Measurements from ENCODE around the gene AKR1C2. TPM values are rescaled to one million over a fixed set of nuclear protein-coding genes. Genes with fewer than 3 reads are reported as not detected.

AKR1C2 gene
- total RNA-seq, 1 experiment from 2014 or later = 1,997 TPM

DNA sequence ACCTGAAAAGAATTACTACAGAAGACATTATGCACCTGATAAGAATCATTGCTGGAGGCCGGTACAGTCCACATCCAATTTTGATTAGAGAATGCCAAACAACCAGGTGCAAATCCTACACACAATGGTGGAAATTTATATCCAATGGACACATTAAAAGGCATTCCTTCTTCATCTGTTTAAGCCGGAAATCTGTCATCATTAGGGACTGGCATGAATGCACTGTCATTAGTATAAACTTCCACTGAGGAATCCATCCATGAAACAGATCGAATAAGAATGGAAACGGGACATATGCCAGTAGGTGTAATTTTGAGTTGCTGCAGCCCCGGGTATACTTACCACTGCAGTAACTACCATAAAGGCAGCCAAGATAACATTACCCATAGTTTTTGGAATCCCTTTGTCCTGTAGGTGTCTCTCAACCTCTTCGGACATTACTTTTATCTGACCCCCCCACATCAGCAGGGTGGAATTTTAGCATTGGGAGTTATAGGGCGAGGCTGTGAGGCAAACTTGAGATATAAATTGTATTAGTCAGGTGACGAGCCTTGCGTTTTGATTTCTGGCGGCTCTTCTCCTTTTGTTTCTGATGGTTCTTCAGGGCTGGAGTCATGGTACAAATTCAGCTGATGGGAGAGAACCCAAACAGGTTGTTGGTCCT is 36.5 kb upstream of the AKR1C2 start:
- no peaks in the 10 kb centered on the region for H4K20me1 ChIP-seq (ENCODE audit: insufficient read depth)
- H3K27ac ChIP-seq = no peak overlapping the region
- no peak overlapping the region for H2AFZ ChIP-seq
- H3K36me3 ChIP-seq (ENCODE audit: low read depth) = 0 out of 2 replicates have a peak, but pooled peaks cover 5% of the 10 kb centered on the region
- H3F3A ChIP-seq (ENCODE audit: insufficient read depth, low read depth) = no peaks in the 10 kb centered on the region
- H3K4me3 ChIP-seq = no peak overlapping the region
- CTCF ChIA-PET = no interaction called here
- H3K27me3 ChIP-seq (ENCODE audit: insufficient read depth, low read depth) = no peaks in the 10 kb centered on the region
- no peak for DNase-seq
- H3K4me1 ChIP-seq (replicated peaks; ENCODE audit: insufficient read depth) = 0 out of 2 replicates have a peak, but pooled peaks cover 4% of the 10 kb centered on the region
- no peaks in the 10 kb centered on the region for H3K79me2 ChIP-seq (ENCODE audit: low read depth)
- H3K9me3 ChIP-seq (ENCODE audit: insufficient read depth, low read depth) = no peaks in the 10 kb centered on the region
- H3K4me2 ChIP-seq = no peak overlapping the region
- intact Hi-C loops (cut with micrococcal nuclease; ENCODE audit: unreplicated experiment) = no loop called here
- POLR2A ChIA-PET (ENCODE audit: unreplicated experiment) = interaction anchor here (0.6 kb wide), 1 partner anchor 243 kb away, joined by 4 read pairs; no protein-coding TSS in a partner anchor
- no peaks in the 10 kb centered on the region for H3K9me2 ChIP-seq (ENCODE audit: insufficient read depth)
- TF ChIP-seq EZH2 (IDR thresholded peaks at IDR 0.05; ENCODE audit: low read depth) = no peak
- TF ChIP-seq, protein P1, sequence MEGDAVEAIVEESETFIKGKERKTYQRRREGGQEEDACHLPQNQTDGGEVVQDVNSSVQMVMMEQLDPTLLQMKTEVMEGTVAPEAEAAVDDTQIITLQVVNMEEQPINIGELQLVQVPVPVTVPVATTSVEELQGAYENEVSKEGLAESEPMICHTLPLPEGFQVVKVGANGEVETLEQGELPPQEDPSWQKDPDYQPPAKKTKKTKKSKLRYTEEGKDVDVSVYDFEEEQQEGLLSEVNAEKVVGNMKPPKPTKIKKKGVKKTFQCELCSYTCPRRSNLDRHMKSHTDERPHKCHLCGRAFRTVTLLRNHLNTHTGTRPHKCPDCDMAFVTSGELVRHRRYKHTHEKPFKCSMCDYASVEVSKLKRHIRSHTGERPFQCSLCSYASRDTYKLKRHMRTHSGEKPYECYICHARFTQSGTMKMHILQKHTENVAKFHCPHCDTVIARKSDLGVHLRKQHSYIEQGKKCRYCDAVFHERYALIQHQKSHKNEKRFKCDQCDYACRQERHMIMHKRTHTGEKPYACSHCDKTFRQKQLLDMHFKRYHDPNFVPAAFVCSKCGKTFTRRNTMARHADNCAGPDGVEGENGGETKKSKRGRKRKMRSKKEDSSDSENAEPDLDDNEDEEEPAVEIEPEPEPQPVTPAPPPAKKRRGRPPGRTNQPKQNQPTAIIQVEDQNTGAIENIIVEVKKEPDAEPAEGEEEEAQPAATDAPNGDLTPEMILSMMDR (conservative IDR thresholded peaks at IDR 0.05) = no peak
- no TSS peak for BruUV-seq (replicated peaks)

DNA sequence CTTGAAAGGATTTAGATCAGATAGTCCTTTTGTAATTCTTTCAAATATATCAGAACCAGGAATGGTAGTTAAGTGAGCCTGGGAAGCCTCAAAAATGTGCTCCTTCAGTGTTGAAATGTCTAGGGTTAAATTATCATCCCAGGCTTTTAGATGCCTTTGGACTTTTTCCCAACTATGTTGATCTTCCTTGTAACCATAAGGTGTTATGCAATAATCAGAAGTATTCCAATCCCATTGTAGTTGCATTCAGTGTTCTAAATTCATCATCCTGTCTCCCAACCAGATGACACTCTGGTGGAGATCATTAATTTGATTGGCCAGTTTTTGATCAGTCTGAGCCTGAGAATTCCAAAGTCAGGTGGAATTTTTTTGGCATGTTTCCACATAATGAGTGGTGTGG is 35.1 kb upstream of the AKR1C2 start:
- POLR2A ChIA-PET (ENCODE audit: unreplicated experiment) = no interaction called here
- Histone ChIP-seq H3K4me1 (replicated peaks; ENCODE audit: insufficient read depth) (0 out of 2 replicates have a peak, but pooled peaks cover 9% of the 10 kb centered on the region), H3K79me2 (ENCODE audit: low read depth) (no peaks in the 10 kb centered on the region), H3K9me3 (ENCODE audit: insufficient read depth, low read depth) (no peaks in the 10 kb centered on the region; the same call in 1 of the 2 replicates), H3K4me2 (no peak overlapping the region), H3F3A (ENCODE audit: insufficient read depth, low read depth) (no peaks in the 10 kb centered on the region), H3K9me2 (ENCODE audit: insufficient read depth) (no peaks in the 10 kb centered on the region), H3K27me3 (ENCODE audit: insufficient read depth, low read depth) (no peaks in the 10 kb centered on the region), H4K20me1 (ENCODE audit: insufficient read depth) (no peaks in the 10 kb centered on the region), H3K4me3 (no peak overlapping the region), H3K27ac (no peak overlapping the region), H2AFZ (no peak overlapping the region), H3K36me3 (ENCODE audit: low read depth) (0 out of 2 replicates have a peak, but pooled peaks cover 5% of the 10 kb centered on the region)
- intact Hi-C loops (cut with micrococcal nuclease; ENCODE audit: unreplicated experiment) = no loop called here
- CTCF ChIA-PET = no interaction called here
- TF ChIP-seq, protein P1 (conservative IDR thresholded peaks at IDR 0.05) = no peak
- no peak for TF ChIP-seq EZH2 (IDR thresholded peaks at IDR 0.05; ENCODE audit: low read depth)
- DNase-seq = no peak
- BruUV-seq (replicated peaks) = no TSS peak

DNA sequence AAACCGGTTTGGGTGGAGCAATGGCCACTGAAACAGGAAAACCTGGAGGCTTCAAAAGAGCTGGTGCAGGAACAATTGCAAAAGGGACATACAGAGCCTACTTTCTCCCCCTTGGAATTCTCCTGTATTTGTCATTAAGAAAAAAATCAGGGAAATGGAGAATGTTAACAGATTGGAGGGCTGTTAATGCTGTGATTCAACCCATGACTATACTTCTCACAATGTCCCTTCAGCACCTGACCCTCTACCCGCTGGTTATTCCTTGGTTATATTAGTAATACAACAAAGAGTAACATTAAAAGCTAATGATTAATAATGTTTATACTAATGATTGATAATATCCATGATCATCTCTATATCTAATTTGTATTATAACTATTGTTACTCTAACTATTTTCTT is 34.4 kb upstream of the AKR1C2 start:
- H3K9me3 ChIP-seq (ENCODE audit: insufficient read depth, low read depth) = no peaks in the 10 kb centered on the region; the same call in 1 of the 2 replicates
- H3F3A ChIP-seq (ENCODE audit: insufficient read depth, low read depth) = no peaks in the 10 kb centered on the region
- H3K4me3 ChIP-seq = no peak overlapping the region
- BruUV-seq (replicated peaks) = no TSS peak
- H3K9me2 ChIP-seq (ENCODE audit: insufficient read depth) = no peaks in the 10 kb centered on the region
- intact Hi-C loops (cut with micrococcal nuclease; ENCODE audit: unreplicated experiment) = no loop called here
- DNase-seq = no peak
- no peaks in the 10 kb centered on the region for H3K79me2 ChIP-seq (ENCODE audit: low read depth)
- 0 out of 2 replicates have a peak, but pooled peaks cover 5% of the 10 kb centered on the region for H3K36me3 ChIP-seq (ENCODE audit: low read depth)
- no peak overlapping the region for H3K27ac ChIP-seq
- H4K20me1 ChIP-seq (ENCODE audit: insufficient read depth) = no peaks in the 10 kb centered on the region
- TF ChIP-seq, protein P1 (conservative IDR thresholded peaks at IDR 0.05) = no peak
- TF ChIP-seq EZH2 (IDR thresholded peaks at IDR 0.05; ENCODE audit: low read depth) = no peak
- ChIA-PET POLR2A (ENCODE audit: unreplicated experiment) (interaction anchor here (0.7 kb wide), 1 partner anchor 192 kb away, joined by 6 read pairs; no protein-coding TSS in a partner anchor), CTCF (no interaction called here)
- no peaks in the 10 kb centered on the region for H3K27me3 ChIP-seq (ENCODE audit: insufficient read depth, low read depth)
- H2AFZ ChIP-seq = no peak overlapping the region
- H3K4me2 ChIP-seq = no peak overlapping the region
- 0 out of 2 replicates have a peak, but pooled peaks cover 5% of the 10 kb centered on the region for H3K4me1 ChIP-seq (replicated peaks; ENCODE audit: insufficient read depth)
